Globus pallidus (tissue), 1 donor: ENCODE results near the gene DICER1.
"Not testable (repeated sequence)": the region's sequence is repeated elsewhere in the genome, so short reads cannot be mapped to it uniquely, and the experiment has no call there.

Experiments
- DNase-seq: peaks from one replicate; pipeline ENCODE4 v3.0.0-alpha.2; 2015; ENCODE audit warnings: low spot score

DICER1 gene

DNA sequence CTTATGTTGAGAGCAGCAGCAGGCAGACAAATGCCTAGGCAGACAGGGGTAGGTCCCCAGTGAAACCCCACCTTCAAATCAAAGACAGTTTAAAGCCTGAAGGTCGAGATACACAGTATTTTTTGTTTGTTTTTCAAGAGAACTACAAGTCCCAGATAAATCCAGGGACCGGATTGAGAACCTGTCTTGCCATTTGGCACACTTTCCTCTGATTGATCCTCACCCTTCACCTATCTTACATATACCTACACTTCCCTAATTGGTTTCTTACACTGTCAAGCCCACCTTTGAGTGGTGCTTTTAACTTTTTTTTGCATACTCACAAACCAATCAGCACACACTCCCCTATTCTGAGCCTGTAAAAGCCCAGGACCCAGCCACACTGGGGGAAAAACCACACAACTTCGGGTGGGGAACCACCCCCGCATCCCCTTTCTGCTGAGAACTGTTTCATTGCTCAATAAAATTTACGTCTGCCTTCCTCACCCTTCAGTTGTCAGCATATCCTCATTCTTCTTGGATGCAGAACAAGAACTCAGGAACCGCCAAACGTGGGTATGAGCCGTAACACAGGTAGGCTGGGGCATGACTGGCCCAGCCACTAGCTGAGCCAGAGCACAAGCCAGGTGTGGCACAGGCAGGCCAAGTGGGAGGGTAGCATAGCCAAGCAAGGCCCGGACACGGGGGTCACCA, 11.1 kb downstream of the DICER1 start:
- DNase-seq: no peak

DNA sequence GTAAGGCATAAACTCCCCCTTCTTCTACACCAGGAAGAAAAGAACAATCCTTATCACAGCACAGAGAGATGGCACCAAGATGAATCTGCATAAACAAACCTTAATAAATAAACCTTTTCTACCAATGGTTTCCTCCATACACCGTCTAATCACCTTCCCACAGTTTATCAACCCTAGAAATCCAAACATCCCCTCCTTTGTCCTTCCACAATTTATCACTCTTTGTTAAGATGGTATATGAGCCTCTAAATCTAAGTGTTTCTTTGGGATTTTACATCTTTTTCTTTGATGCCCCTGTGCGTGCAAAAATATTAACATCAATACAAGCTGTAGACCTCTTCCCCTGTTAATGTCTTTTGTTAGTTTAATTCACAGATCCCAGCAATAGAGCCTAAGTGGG, 12.5 kb downstream of the DICER1 start:
- DNase-seq: no peak

- no peak for DNase-seq
Observed at GRCh38 chr14:95143808-95144620, 13.3 kb downstream of the DICER1 start.

DNA sequence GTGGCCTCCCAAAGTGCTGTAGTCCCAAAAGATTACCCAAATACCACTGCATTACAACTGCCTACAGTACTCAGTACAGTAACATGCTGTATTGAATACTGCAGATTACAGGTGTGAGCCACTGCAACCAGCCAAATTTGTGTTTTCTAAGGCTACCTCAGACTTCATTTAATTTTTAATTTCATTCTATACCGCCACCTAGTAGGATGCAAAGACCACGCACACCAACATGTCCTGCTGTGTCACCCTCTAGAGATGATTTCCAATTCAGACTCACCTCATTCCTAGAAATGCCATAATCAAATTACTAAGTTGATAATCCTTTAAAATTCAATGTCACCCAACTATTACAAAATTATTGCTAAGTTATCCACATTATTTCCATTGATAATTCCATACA, 15.1 kb downstream of the DICER1 start:
- DNase-seq: no peak

DNA sequence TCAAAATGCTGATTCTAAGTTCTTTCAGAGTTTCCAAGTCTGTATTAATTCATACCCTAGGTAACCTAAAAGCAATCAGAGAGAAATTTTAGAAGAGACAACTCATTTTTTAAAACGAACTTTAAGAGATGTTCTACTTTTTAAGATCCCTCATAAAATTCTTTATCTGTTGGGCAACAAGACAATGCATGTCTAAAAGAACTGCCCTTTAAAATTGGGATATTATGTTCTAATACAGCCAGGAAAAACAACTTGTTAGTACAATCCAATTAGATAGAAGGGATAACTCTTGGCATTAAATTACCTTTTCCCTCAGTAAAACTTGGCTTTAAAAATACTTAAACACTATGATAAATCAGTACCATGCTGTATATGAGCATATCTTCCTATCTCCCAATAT, 15.6 kb downstream of the DICER1 start:
- no peak for DNase-seq

DNA sequence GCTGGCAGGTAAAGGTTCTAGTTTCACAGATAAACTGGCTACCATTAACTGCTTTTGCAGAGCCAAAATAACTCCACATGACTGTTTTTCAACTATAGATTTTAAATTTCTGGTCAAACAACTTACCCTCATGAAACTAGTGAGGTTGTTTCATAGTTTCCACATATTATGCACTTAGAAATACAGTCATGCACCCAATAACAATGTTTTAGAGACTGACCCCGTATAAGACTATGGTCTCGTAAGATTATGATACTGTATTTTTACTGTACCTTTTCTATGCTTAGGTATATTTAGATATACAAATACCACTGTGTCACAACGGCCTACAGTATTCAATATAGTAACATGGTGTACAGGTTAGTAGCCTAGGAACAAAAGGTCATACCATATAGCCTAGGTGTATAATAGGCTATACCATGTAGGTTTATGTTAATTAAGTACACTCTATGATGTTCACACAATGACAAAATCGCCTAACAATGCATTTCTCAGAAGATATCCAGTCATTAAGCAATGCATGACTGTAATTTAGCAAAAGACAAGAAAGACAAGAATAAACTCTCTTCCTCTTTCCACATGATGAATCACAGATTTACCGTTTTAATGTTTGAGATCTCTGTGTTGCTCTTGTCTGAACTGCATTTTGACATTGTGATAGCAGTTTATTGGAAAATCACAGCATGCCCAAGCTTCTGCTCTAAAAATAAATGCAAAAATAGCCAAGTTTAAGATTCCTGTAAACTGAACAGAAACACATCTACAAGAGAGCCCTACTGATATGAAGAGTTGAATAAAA, 17.1 kb downstream of the DICER1 start:
- peak; percentile 79 for DNase-seq

DNA sequence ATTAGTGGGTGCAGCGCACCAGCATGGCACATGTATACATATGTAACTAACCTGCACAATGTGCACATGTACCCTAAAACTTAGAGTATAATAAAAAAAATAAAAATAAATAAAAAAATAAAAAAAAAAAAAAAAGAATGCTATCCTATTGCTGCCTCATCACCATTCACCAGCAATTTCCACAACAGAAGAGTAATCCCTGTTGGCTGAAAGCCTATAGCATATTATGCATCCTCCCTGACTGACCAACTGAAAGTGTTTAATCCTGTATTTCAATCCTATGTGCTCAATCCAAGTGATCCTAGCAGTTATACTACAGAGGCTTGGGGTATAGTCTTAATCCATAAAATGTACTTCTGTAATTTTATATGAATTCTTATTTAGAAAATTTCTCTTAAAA, 18.5 kb downstream of the DICER1 start:
- no peak for DNase-seq

DNA sequence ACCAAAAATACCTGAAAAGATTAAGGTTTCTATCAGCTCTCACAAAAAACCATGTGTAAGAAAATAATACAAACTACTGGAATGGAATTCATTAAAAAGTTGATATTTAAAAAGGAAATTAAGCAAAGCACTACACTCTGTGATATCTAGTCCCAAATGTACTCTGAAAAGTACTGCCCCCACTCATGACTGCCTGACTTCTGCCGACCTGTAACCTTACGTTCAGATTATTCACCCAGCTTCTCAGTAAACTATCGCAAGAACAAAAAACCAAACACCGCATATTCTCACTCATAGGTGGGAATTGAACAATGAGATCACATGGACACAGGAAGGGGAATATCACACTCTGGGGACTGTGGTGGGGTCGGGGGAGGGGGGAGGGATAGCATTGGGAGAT, 18.9 kb downstream of the DICER1 start:
- DNase-seq: not testable (repeated sequence)

- DNase-seq: no peak
Observed at GRCh38 chr14:95137804-95138167, 19.5 kb downstream of the DICER1 start.

GRCh38 chr14:95137164-95137803, 20.0 kb downstream of the DICER1 start:
- DNase-seq: no peak

GRCh38 chr14:95136631-95137030, 20.7 kb downstream of the DICER1 start:
- no peak for DNase-seq

- no peak for DNase-seq
Observed at GRCh38 chr14:95134304-95134933, 22.9 kb downstream of the DICER1 start.

DNA sequence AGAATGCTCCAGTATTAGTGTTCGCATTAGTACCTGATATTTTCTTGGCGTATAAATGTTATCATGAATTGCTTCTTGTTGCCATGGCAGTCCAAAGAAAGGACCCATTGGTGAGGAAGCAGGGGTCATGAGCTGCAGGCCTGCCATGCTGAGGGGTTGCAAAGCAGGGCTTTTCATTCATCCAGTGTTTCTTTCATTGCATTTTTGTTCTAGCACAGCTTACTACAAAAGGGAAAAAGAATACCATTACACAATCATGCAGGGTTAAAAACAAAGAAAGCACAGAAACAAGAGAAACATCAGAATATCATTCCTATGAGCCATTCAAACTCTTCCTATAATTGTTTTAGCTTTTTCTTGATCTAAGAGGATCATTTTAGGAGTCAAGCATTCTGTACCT, 24.0 kb downstream of the DICER1 start:
- DNase-seq: peak; percentile 75

DNA sequence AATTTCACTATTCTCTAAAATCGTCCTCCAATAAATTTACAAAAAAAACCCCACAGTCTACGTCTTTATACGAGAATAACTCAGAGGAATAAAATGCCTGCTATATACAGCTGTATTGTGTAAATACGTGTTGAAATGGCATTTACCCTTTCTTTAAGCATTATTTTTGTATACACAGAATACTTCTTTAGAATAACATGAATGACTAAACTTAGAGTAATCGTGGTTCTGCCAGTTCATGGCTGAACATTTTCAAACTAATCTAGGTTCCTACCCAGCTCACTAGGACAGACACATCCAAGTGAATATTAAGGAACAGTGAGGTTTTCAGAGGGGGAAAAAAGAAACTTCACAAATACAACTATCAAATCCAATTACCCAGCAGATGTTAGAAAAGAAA, 24.6 kb downstream of the DICER1 start:
- DNase-seq: no peak

DNA sequence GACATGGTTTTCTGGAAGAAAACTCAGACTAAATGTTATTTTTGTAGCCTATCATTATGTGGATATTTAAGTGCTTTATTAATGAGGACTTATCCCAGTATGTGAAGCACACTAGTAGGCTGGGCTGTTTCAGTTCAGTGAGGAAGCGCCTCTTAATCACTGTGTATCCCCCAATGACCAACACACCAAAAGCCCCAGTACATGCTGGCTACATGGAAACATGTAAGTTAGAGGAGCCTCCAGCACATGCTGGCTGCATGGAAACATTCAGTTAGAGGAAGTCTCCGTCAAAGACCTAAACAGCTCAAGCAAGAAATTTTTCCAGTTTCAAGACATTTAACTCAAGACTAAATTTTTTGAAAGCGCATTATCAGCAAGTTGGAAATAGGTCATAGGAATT, 26.8 kb downstream of the DICER1 start:
- DNase-seq: no peak

- DNase-seq: no peak
Observed at GRCh38 chr14:95128140-95128539, 29.2 kb downstream of the DICER1 start.

- DNase-seq: no peak
Observed at GRCh38 chr14:95127531-95127911, 29.8 kb downstream of the DICER1 start.

GRCh38 chr14:95126906-95127530, 30.3 kb downstream of the DICER1 start:
- DNase-seq: no peak

DNA sequence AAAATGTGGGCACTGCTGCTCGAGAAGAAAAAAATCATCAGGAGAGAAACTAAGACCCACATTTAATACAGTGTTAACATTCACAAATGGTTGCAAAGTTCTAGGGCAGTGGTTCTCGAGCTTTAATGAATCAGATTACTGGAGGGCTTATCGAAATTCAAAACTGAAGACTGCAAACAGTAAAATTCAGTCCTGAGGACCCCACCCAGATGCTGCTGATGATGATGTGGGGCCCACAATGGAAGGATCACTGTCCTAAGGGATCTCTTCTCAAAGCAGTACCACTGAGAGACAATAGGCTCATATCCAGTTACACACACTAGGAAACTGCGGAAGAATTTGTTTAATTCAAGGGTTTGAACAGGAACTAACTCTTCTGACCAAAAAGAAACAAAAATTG, 31.4 kb downstream of the DICER1 start:
- no peak for DNase-seq

GRCh38 chr14:95125221-95125620, 32.1 kb downstream of the DICER1 start:
- no peak for DNase-seq

- peak; percentile 78 for DNase-seq
Observed at GRCh38 chr14:95123891-95124579, 33.3 kb downstream of the DICER1 start.
